ENCODE measurements around the gene CROCC2. TPM values are rescaled to one million over a fixed set of nuclear protein-coding genes. Genes with fewer than 3 reads are reported as not detected.
A peak's percentile ranks its signal among the peaks of the same experiment; 100 is the strongest.

CROCC2 gene
- polyA plus RNA-seq, 1 donor = 0.09 TPM

- H3K27ac ChIP-seq (ENCODE audit: low read length) = no peak overlapping the region
- no peaks in the 10 kb centered on the region for H3K9me3 ChIP-seq (ENCODE audit: control insufficient read depth, low read depth, low read length)
- H3K27me3 ChIP-seq (ENCODE audit: control insufficient read depth, insufficient read depth, low read length) = no peaks in the 10 kb centered on the region
- H3K4me3 ChIP-seq (ENCODE audit: low read length) = no peak overlapping the region
- no peaks in the 10 kb centered on the region for H3K36me3 ChIP-seq (ENCODE audit: control insufficient read depth, insufficient read depth, low read length)
- DNase-seq = peak; percentile 64 to 72
- no CpG with 5 or more reads among the region's 17 CpGs for WGBS (ENCODE audit: insufficient coverage, low lambda C conversion rate)
- H3K4me1 ChIP-seq (ENCODE audit: control insufficient read depth, insufficient read depth, low read length) = peaks cover 69% of the 10 kb centered on the region
Observed at GRCh38 chr2:240893363-240893844, 12.7 kb upstream of the CROCC2 start.

- DNase-seq = no peak
- no CpG with 5 or more reads among the region's 9 CpGs for WGBS (ENCODE audit: insufficient coverage, low lambda C conversion rate)
- no peaks in the 10 kb centered on the region for H3K9me3 ChIP-seq (ENCODE audit: control insufficient read depth, low read depth, low read length)
- no peak overlapping the region for H3K27ac ChIP-seq (ENCODE audit: low read length)
- peaks cover 68% of the 10 kb centered on the region for H3K4me1 ChIP-seq (ENCODE audit: control insufficient read depth, insufficient read depth, low read length)
- no peaks in the 10 kb centered on the region for H3K36me3 ChIP-seq (ENCODE audit: control insufficient read depth, insufficient read depth, low read length)
- H3K4me3 ChIP-seq (ENCODE audit: low read length) = no peak overlapping the region
- H3K27me3 ChIP-seq (ENCODE audit: control insufficient read depth, insufficient read depth, low read length) = no peaks in the 10 kb centered on the region
Observed at GRCh38 chr2:240894006-240894405, 12.1 kb upstream of the CROCC2 start.

GRCh38 chr2:240894836-240895558, 11.1 kb upstream of the CROCC2 start:
- WGBS (ENCODE audit: insufficient coverage, low lambda C conversion rate) = no CpG with 5 or more reads among the region's 28 CpGs
- no peak for DNase-seq

DNA sequence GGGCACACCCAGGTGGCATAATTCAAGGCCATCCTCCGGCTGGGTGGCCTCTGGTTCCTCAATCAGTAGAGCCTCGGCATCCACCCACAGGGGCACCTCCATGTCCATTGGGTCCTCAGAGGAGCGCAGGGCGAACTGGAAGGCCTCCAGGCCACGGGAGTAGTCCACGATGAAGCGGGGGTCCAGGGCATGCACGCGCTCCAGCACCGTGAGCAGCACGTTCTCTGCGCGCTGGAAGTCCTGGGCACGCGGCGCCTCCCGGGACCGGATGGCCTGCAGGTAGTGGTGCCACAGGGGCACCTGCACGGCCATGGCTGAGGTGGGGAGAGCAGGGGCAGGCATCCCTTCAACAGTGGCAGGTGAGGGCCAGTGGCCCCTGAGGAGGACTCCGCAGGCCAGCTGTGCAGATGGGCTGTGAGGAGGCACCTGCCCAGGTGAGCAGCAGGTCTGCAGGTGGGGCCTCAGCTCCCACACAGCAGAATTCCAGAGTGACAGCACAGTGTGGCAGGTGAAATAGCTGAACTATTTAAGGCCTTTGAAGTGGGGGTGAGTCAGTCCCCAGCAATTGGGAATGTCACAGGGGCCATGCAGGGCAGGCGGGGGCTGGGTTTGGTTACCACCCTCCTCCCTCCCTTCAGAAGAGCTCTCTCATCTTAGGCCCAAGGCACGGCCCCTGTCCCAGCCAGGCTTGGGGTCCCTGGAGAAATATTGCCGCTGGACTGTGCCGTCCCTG, 10.3 kb upstream of the CROCC2 start, which contains the start of gene MAB21L4:
Gene MAB21L4 (minus strand): TSS at position 501 of the 733 bp plus-strand sequence. CDS start 159 bp downstream, at position 342.
- WGBS (ENCODE audit: insufficient coverage, low lambda C conversion rate) = no CpG with 5 or more reads among the region's 24 CpGs
- no peaks in the 10 kb centered on the region for H3K27me3 ChIP-seq (ENCODE audit: control insufficient read depth, insufficient read depth, low read length)
- peak in 1 of 2 donors; percentile 67 for DNase-seq
- no peaks in the 10 kb centered on the region for H3K36me3 ChIP-seq (ENCODE audit: control insufficient read depth, insufficient read depth, low read length)
- peak within 1 kb of the TSS; percentile 67 for H3K27ac ChIP-seq (ENCODE audit: low read length)
- peaks cover 56% of the 10 kb centered on the region for H3K4me1 ChIP-seq (ENCODE audit: control insufficient read depth, insufficient read depth, low read length)
- H3K4me3 ChIP-seq (ENCODE audit: low read length) = peak within 1 kb of the TSS; percentile 42
- no peaks in the 10 kb centered on the region for H3K9me3 ChIP-seq (ENCODE audit: control insufficient read depth, low read depth, low read length)

More at GRCh38 chr2:240894836-240895558, 11.1 kb upstream of the CROCC2 start:
- H3K36me3 ChIP-seq (ENCODE audit: control insufficient read depth, insufficient read depth, low read length) = no peaks in the 10 kb centered on the region
- no peak overlapping the region for H3K4me3 ChIP-seq (ENCODE audit: low read length)
- H3K9me3 ChIP-seq (ENCODE audit: control insufficient read depth, low read depth, low read length) = no peaks in the 10 kb centered on the region
- H3K27ac ChIP-seq (ENCODE audit: low read length) = no peak overlapping the region
- H3K27me3 ChIP-seq (ENCODE audit: control insufficient read depth, insufficient read depth, low read length) = no peaks in the 10 kb centered on the region
- H3K4me1 ChIP-seq (ENCODE audit: control insufficient read depth, insufficient read depth, low read length) = peaks cover 58% of the 10 kb centered on the region

GRCh38 chr2:240896394-240896793, 9.7 kb upstream of the CROCC2 start:
- H3K27ac ChIP-seq (ENCODE audit: low read length) = peak overlapping the region; percentile 67
- no CpG with 5 or more reads among the region's 7 CpGs for WGBS (ENCODE audit: insufficient coverage, low lambda C conversion rate)
- peaks cover 56% of the 10 kb centered on the region for H3K4me1 ChIP-seq (ENCODE audit: control insufficient read depth, insufficient read depth, low read length)
- no peak for DNase-seq
- H3K27me3 ChIP-seq (ENCODE audit: control insufficient read depth, insufficient read depth, low read length) = no peaks in the 10 kb centered on the region
- peaks cover 3% of the 10 kb centered on the region for H3K9me3 ChIP-seq (ENCODE audit: control insufficient read depth, low read depth, low read length)
- H3K4me3 ChIP-seq (ENCODE audit: low read length) = peak overlapping the region; percentile 42
- H3K36me3 ChIP-seq (ENCODE audit: control insufficient read depth, insufficient read depth, low read length) = no peaks in the 10 kb centered on the region

DNA sequence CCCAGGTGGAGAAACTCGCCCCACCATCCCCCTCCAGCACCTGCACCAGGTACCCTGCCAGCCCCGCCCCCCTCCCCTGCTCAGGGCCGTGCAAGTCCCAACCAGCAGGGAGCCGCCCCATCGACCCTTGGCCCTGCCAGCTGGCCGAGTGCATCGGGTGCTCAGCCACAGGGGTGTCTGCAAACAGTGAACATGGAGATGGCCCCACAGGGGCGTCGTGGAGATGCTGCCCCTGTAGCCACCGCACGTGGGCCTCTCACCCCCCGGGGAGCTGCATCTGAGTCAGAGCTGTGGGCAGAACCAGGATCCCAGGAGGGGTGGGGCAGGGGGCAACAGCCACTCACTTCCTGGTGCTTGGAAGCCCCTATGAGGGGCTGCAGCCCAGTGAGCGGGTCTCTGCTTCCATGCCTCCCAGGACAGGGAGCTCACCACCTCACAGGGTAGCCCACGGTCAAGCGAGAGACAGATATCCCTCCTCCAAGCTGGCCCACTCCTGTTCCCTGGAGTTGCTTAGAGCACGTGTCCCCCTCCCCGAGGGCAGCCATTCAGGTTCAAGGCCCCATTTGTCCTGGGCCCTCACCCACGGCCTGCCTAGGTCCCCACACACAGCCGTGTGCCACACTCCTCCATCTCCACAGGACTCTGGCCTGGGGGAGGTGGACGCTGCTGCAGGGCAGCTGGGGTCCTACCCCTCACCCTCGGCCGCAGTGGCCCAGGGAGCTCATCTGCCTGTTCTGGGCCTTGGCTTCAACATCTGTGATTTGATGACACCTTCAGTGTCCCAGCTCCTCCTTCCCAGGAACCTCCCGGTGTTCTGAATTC, 9.1 kb upstream of the CROCC2 start:
- peak; percentile 86 to 93 for DNase-seq
- Histone ChIP-seq H3K9me3 (ENCODE audit: control insufficient read depth, low read depth, low read length) (peaks cover 3% of the 10 kb centered on the region), H3K4me3 (ENCODE audit: low read length) (no peak overlapping the region), H3K36me3 (ENCODE audit: control insufficient read depth, insufficient read depth, low read length) (no peaks in the 10 kb centered on the region), H3K27ac (ENCODE audit: low read length) (peak overlapping the region; percentile 48), H3K27me3 (ENCODE audit: control insufficient read depth, insufficient read depth, low read length) (no peaks in the 10 kb centered on the region), H3K4me1 (ENCODE audit: control insufficient read depth, insufficient read depth, low read length) (peaks cover 56% of the 10 kb centered on the region)
- no CpG with 5 or more reads among the region's 23 CpGs for WGBS (ENCODE audit: insufficient coverage, low lambda C conversion rate)

DNA sequence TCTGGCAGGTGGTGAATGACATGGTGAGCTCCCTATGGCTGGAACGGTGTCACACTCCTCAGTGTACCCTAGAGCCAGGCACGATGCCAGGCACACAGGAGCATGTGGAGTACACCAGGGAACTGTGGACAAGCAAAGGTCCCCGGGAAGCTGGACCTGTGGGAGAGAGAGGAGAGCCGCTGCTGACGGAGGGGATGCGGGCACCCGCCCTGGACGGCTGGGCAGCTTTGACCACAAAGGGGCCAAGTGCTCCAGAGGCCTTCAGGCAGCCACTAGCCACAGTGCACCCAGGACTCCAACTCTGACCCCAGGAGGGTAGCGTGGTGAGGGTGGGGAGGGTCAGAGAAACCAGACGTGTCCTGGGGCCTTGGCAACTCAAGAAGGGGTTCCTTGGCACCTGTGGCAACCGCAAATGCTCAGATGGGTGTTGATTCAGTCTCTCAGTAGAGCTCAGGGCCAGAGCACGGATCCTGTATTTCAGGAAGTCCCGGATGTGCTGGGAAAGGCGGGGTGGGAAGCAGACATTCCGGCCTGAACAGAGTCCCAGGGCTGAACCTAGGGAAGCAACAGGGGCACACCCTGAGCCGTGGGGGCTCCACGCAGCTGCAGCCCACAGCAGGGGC, 7.9 kb upstream of the CROCC2 start:
- 92% methylated on average over 2 of the region's 17 CpGs for WGBS (ENCODE audit: insufficient coverage, low lambda C conversion rate)
- H3K4me3 ChIP-seq (ENCODE audit: low read length) = no peak overlapping the region
- H3K27me3 ChIP-seq (ENCODE audit: control insufficient read depth, insufficient read depth, low read length) = no peaks in the 10 kb centered on the region
- H3K36me3 ChIP-seq (ENCODE audit: control insufficient read depth, insufficient read depth, low read length) = no peaks in the 10 kb centered on the region
- peaks cover 54% of the 10 kb centered on the region for H3K4me1 ChIP-seq (ENCODE audit: control insufficient read depth, insufficient read depth, low read length)
- peak overlapping the region; percentile 17 for H3K27ac ChIP-seq (ENCODE audit: low read length)
- peaks cover 3% of the 10 kb centered on the region for H3K9me3 ChIP-seq (ENCODE audit: control insufficient read depth, low read depth, low read length)
- DNase-seq = peak in 1 of 2 donors; percentile 63

DNA sequence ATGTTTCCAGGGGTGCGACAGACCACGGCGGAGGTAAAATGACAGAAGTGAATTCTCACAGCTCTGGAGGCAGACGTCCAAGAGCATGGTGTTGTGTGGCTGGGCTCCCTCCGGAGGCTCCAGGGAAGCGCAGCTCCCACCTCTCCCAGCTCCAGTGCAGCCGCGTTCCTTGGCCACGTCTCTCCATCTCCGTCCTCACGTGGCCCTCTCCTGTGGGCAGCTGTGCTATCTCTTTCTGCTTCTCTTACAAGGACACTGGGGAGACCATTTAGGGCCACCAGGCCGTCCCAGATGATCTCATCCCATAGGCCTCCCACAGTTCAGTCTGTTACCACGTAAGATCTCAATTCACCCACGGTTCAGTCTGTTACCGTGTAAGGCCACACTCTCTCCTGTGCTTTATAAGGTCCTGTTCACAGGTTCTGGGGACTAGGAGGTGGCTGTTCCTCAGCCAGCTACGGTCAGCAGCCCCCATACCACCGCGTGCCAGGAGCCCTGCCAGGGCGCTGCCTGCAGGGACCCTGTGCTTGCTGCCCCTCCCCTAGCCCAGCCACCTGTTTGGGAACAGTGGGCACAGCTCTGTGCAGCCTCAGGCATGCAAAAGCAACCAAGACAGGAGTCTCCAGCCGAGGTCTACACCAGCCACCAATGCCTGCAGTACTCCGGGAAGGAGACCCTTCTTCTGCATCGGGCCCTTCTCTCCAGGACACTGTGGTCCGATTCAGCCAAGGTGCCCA, 7.2 kb upstream of the CROCC2 start:
- Histone ChIP-seq H3K4me3 (ENCODE audit: low read length) (no peak overlapping the region), H3K4me1 (ENCODE audit: control insufficient read depth, insufficient read depth, low read length) (peaks cover 47% of the 10 kb centered on the region), H3K27me3 (ENCODE audit: control insufficient read depth, insufficient read depth, low read length) (no peaks in the 10 kb centered on the region), H3K9me3 (ENCODE audit: control insufficient read depth, low read depth, low read length) (peaks cover 3% of the 10 kb centered on the region), H3K27ac (ENCODE audit: low read length) (peak overlapping the region; percentile 17), H3K36me3 (ENCODE audit: control insufficient read depth, insufficient read depth, low read length) (no peaks in the 10 kb centered on the region)
- 57% methylated on average over 5 of the region's 23 CpGs for WGBS (ENCODE audit: insufficient coverage, low lambda C conversion rate)
- DNase-seq = no peak

DNA sequence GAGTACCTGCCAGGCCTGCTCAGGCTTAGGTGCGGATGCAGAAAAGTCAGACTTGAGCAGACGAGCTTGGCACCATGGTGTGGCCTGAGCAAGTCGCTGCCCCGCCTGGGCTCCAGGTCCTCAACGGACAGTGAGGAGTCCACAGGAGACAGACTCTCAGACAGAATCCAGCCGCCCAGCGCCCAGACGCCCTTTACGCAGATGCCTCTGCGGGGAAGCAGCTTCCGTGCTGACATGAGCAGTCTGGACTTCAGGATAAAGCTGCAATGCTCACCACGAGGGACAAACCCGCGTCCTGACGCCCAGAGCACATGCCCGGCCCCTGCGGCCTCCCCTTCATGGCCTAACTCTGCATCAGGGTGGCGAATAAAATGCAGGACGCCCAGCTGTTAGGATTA, 6.7 kb upstream of the CROCC2 start:
- Histone ChIP-seq H3K36me3 (ENCODE audit: control insufficient read depth, insufficient read depth, low read length) (no peaks in the 10 kb centered on the region), H3K27me3 (ENCODE audit: control insufficient read depth, insufficient read depth, low read length) (no peaks in the 10 kb centered on the region), H3K4me1 (ENCODE audit: control insufficient read depth, insufficient read depth, low read length) (peaks cover 45% of the 10 kb centered on the region), H3K9me3 (ENCODE audit: control insufficient read depth, low read depth, low read length) (peaks cover 3% of the 10 kb centered on the region), H3K27ac (ENCODE audit: low read length) (no peak overlapping the region), H3K4me3 (ENCODE audit: low read length) (no peak overlapping the region)
- DNase-seq = no peak
- WGBS (ENCODE audit: insufficient coverage, low lambda C conversion rate) = no CpG with 5 or more reads among the region's 19 CpGs

All from large intestine (tissue), 3 donors.